HG03378 (cell line): ENCODE measurements around the gene LRRC59.

Experiments
- ATAC-seq: cut with Tn5 transposase; IDR thresholded peaks from one replicate; pipeline ENCODE4 v1.9.1; 2021; ENCODE audit warnings: mild to moderate bottlenecking, moderate library complexity; ENCODE audit not compliant: unreplicated experiment

The LRRC59 gene

GRCh38 chr17:50363217-50364060 is 33.9 kb downstream of the LRRC59 start:
- ATAC-seq = no peak

DNA sequence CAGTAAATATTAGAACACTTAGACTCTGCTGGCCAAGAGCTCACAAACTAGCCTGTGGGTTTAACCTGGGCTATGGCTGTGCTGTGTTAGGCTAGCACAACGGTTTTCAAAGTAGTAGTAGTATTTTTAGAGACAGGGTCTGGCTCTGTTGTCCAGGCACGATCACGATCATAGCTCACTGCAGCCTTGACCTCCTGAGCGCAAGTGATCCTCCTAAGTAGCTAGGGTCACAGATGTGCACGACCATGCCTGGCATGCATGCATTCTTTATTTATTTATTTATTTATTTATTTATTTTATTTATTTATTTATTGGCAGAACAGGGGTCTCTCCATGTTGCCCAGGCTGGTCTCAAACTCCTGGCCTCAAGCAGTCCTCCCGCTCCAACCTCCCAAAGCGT is 34.7 kb downstream of the LRRC59 start:
- no peak for ATAC-seq

- ATAC-seq = no peak
These were observed 35.5 kb downstream of the LRRC59 start for GRCh38 chr17:50361561-50362480.

DNA sequence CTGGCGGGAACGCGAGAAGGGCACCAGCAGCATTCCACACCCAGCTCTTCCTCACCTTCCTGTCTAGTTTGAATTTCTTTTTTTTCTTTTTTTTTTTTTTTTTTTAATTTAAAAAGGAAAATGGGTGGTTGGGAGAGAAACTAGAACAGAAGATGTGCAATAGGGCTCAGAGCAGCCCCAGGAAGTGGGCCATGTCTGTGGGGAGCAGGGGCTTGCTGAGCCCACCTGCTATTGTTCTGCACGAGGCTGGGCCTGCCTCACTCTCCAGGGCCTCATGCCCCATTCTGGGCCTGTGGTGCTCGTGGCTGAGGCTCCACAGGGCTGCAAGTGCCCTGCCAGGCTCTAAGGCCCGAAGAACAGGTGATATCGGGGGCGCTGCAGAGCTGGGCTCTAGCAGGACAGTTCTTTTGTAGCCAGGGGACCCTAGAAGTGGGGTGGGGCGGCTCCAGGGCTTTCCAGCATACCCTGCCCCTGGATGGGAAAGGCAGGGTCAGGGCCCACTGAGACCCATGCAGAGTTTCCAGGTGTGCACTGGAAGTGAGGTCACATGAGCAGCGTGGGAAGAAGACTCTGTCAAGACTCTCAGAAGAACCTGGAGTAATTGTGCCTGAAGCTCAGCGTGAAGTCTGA is 36.7 kb downstream of the LRRC59 start:
- ATAC-seq = no peak

GRCh38 chr17:50359998-50360461 is 37.3 kb downstream of the LRRC59 start:
- no peak for ATAC-seq

- no peak for ATAC-seq
These were observed 38.2 kb downstream of the LRRC59 start for GRCh38 chr17:50359005-50359699.

GRCh38 chr17:50358177-50358576 is 39.1 kb downstream of the LRRC59 start:
- no peak for ATAC-seq

- ATAC-seq = no peak
These were observed 40.3 kb downstream of the LRRC59 start for GRCh38 chr17:50356892-50357510.

GRCh38 chr17:50356418-50356817 is 40.9 kb downstream of the LRRC59 start:
- ATAC-seq = no peak

GRCh38 chr17:50355701-50356341 is 41.5 kb downstream of the LRRC59 start:
- ATAC-seq = no peak

GRCh38 chr17:50355336-50355700 is 42.0 kb downstream of the LRRC59 start:
- ATAC-seq = no peak

- no peak for ATAC-seq
These were observed 42.5 kb downstream of the LRRC59 start for GRCh38 chr17:50354776-50355175.

- no peak for ATAC-seq
These were observed 43.1 kb downstream of the LRRC59 start for GRCh38 chr17:50354198-50354597.

- no peak for ATAC-seq
These were observed 43.6 kb downstream of the LRRC59 start for GRCh38 chr17:50353600-50354195.

DNA sequence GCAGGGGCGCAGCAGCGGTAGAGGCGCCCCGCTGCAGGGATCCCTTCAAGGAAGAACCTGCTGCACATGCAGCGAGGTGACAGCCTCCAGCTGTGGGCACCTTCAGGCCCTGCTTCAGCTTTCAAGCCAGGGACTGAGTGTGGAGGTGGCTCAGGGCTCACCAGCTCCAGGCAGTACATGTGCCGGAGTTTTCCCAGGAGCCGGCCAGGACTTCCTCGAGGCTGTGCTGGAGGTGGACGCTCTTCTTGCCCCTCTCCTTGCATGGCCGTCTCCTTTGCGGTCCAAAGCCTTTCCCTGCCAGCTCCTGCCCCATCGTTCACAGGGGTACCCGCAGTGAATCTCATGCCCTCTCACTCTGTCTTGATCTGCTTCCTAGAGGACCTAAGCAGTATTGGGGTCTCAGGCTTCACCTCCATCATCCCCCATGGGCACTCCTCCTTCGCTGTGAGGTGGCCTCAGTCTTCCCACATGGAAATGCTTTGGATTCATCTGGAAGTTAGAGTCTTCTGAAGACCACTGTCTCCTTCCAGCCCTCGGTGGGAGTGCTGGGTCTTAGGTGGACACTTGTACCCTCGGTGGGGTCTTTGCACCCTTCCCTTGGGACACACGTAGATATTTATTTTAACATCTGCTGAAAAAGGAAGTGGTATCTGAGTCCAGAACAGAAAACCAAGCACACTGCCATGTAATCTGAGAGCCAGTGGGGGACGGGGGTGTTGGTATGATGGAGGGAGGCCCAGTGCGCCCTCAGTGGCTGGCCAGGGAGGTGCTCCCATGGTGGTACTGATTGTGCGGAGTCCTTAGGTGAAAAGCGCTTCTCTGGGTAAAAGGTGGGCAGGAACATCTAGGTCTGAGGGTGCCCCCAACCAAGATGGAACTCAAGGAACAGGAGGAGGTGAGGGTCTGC is 44.4 kb downstream of the LRRC59 start:
- no peak for ATAC-seq

- no peak for ATAC-seq
These were observed 45.1 kb downstream of the LRRC59 start for GRCh38 chr17:50352072-50352692.

DNA sequence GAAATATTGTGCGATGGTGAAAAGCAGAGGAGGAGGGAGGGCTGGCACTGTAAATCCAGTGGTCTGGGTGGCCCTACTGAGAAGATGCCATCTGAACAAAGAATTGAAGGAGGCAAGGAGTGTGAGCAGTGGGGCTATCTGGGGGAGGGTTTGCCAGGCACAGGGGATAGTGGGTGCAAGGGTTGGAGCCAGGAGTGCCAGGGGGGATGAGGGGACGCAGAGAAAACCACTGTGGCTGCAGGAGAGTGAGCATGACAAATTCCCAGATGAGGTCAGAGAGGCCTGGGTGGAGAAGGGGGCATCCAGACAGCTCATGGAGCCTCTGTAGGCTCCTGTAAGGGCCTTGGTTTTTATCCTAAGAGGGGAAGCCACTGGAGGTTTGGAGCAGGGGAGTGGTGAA is 46.6 kb downstream of the LRRC59 start:
- no peak for ATAC-seq

- ATAC-seq = no peak
These were observed 48.1 kb downstream of the LRRC59 start for GRCh38 chr17:50349243-50349600.
